ENCODE data around the gene C1orf198.

- TF ChIP-seq CTCF (IDR thresholded peaks at IDR 0.05; ENCODE audit: low read depth, low read length), result no peak
- no peak for TF ChIP-seq EZH2phosphoT487 (IDR thresholded peaks at IDR 0.05; ENCODE audit: low read depth)
Measured at GRCh38 chr1:230865062-230865817, 3.1 kb downstream of the C1orf198 start.
